GM21825 (cell line): ENCODE measurements around the gene RDM1.
"Not testable (repeated sequence)": the region's sequence is repeated elsewhere in the genome, so short reads cannot be mapped to it uniquely, and the experiment has no call there.

ENCODE experiments used
- ATAC-seq: cut with Tn5 transposase; IDR thresholded peaks from one replicate; pipeline ENCODE4 v1.9.1; 2021; ENCODE audit warnings: mild to moderate bottlenecking, moderate library complexity; ENCODE audit not compliant: unreplicated experiment

The RDM1 gene, protein sequence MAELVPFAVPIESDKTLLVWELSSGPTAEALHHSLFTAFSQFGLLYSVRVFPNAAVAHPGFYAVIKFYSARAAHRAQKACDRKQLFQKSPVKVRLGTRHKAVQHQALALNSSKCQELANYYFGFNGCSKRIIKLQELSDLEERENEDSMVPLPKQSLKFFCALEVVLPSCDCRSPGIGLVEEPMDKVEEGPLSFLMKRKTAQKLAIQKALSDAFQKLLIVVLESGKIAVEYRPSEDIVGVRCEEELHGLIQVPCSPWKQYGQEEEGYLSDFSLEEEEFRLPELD

GRCh38 chr17:35930211-35931065, at the start of gene RDM1:
Gene RDM1 (minus strand): TSS chr17:35930773. CDS start chr17:35930727, 46 bp downstream.
- ATAC-seq: peak; percentile 80

DNA sequence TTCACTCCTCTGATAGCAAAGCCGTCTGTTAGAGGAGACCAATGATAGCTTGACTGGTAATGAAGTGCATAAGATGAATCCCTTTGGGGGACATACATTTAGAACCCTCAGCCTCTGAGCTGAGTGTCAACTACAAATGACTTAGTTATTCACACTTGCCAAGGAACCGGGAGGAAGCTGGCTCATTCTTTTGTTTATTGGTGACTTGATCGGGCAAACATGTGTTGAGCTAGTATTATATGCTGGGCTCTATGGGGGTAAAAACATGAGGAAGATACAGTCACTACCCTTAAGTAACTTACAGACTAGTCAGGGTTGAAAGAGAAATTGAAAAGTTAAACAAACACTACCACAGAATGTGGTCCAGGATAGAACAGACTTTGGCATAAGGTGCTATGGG, 47.8 kb upstream of the RDM1 start:
- no peak for ATAC-seq

GRCh38 chr17:35977509-35977908, 46.9 kb upstream of the RDM1 start:
- no peak for ATAC-seq

GRCh38 chr17:35973333-35974260, 43.0 kb upstream of the RDM1 start:
- no peak for ATAC-seq

GRCh38 chr17:35972945-35973332, 42.4 kb upstream of the RDM1 start:
- no peak for ATAC-seq

GRCh38 chr17:35972535-35972934, 42.0 kb upstream of the RDM1 start:
- no peak for ATAC-seq

DNA sequence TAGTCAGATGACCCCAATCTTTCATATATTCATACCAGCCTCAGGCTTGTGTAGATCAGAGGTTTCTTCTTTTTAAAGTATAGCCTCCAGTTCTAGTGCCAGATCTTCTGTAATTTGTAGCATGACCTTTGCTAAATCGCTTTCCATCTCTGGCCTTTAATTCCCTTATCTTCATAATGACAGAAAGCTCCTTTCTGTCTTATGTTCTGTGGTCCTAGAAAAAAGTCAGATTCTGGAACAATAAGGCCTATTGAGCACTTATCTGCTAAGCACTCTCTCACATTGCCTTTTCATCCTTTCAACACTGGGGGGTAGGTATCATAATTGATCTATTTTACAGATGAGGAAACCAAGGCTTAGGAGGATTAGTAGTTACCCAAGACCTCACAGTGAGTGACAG, 41.5 kb upstream of the RDM1 start:
- no peak for ATAC-seq

- no peak for ATAC-seq
These were observed 39.2 kb upstream of the RDM1 start for GRCh38 chr17:35969558-35970380.

DNA sequence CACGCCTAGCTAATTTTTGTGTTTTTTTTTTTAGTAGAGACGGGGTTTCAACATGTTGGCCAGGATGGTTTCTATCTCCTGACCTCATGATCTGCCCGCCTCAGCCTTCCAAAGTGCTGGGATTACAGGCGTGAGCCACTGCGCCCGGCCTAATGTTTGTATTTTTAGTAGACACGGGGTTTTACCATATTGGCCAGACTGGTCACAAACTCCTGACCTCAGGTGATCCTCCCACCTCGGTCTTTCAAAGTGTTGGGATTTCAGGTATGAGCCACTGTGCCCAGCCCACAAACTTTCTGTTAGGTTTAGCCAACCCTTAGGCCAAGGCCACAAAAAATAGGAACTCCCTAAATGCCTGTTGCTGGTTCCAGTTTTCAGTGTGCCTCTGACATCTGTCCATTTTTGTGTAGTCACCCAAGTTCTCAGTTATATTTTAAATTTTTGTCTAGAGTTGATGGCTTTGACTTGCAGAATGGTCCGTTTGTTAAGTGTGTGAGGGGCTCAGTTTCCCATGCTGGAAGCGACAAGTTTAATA, 38.0 kb upstream of the RDM1 start:
- no peak for ATAC-seq

- ATAC-seq: no peak
These were observed 34.7 kb upstream of the RDM1 start for GRCh38 chr17:35965272-35965671.

DNA sequence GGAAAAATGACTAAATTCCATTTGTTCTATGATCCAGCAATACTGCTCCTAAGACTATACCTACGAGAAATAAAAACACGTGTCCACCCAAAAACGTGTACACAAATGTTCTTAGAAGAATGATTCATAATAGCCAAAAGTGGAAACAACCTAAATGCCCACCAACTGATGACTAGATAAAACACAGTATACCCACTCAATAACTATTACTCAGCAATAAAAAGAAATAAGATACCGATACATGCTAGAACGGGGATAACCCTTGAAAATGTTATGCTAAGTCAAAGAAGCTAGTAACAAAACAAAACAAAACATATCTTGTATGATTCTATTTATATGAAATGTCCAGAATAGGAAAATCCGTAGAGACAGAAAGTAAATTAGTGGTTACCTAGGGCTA, 33.1 kb upstream of the RDM1 start:
- ATAC-seq: no peak

DNA sequence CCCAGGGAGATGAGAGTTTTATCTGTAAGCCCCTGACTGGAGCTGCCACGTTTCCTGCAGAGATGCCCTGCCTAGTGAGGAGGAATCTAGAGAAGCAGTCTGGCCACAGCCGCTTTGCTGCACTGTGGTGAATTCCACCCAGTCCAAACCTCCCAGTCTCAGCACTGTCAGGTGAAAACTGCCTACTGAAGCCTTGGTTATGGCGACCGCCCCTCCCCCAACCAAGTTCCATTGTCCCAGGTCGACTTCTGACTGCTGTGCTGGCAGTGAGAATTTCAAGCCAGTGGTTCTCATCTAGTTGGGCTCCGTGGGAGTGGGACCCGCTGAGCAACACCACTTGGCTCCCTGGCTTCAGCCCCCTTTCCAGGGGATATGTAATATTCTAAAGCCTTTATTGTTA, 23.1 kb upstream of the RDM1 start:
- ATAC-seq: no peak

DNA sequence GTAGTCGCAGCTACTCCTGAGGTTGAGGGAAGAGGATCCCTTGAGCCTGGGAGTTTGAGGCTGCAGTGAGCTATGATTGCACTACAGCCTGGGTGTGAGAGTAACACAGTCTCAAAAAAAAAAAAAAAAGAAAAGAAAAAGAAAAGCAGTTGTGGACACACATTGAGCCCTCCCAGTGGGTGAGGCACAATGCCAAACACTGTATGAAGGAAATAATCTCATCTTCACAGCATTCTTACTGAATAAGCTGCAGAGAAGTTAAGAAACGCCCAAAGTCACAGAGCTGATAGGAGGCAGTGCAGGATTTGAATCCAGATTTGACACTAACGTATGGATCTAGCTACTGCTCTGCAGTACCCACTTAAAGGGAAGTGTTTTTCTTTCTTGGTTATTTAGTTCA, 18.8 kb upstream of the RDM1 start:
- ATAC-seq: no peak

GRCh38 chr17:35948092-35948491, 17.5 kb upstream of the RDM1 start:
- no peak for ATAC-seq

DNA sequence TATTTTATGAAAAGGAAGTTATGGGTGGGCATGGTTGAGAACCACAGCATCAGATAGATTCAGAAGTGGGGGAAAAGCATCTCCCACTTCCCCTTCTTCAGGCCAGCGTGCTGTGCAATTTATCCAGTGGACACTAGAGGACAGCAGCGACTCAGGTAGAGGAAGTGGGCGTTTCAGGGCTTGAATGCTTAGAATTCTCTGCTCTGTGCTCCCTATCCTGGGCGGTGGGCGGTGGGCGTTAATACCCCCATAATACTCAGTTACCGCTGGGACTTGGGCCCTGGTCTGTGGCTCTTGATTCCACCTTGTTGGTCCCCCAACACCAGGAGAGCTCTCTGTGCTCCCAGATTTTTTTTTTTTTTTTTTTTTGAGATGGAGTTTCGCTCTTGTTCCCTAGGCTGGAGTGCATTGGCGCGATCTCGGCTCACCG, 16.6 kb upstream of the RDM1 start:
- ATAC-seq: no peak

DNA sequence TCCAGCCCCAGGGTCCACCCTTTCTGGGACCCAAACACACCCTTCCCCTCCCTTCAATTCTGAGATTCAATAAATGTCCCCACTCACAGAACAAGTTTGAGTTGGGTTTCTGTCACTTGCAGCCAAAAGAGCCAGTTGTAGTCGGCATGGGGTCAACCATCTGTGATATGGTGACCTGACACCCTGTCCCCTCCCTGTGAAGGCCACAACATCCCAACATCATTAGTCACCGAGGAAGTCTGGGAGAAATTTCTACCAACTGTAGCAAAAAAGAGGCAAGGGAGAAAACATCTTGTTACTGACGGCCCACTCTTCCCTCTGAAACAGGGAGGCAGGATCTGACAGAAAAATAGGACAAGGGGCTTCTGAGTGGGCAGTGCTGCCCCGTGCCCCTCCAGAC, 13.6 kb upstream of the RDM1 start:
- no peak for ATAC-seq

GRCh38 chr17:35943537-35943936, 13.0 kb upstream of the RDM1 start, which contains the start of gene LYZL6:
Gene LYZL6 (minus strand): TSS chr17:35943713. CDS start chr17:35939356, 4,357 bp downstream.
- no peak for ATAC-seq

GRCh38 chr17:35942588-35943186, 12.1 kb upstream of the RDM1 start:
- ATAC-seq: no peak

- not testable (repeated sequence) for ATAC-seq
These were observed 7.9 kb upstream of the RDM1 start for GRCh38 chr17:35938492-35938891.

DNA sequence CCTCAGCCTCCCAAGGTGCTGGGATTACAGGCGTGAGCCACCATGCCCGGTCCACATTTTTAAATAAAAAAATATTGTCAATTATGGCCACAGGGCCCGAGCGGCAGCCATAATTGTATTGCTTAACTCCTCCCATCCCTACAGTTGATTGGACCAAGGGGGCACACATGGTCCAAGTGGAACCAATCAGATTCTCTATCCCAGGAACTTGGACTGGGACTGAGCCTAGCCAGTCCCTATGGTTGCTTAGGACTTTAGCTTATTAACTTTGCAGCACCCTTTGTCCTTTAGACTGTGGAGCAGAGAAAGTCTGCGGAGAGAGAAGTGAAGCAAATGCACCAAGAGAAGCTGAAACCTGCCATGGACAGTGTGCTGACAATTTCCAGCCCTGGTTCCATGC, 5.5 kb upstream of the RDM1 start:
- no peak for ATAC-seq
